Measurements from ENCODE around the gene TSPAN11. TPM values are rescaled to one million over a fixed set of nuclear protein-coding genes. Genes with fewer than 3 reads are reported as not detected.
A peak's percentile ranks its signal among the peaks of the same experiment; 100 is the strongest.

Gene TSPAN11
- total RNA-seq, 1 donor from 2014 or later, result 31.0 TPM

DNA sequence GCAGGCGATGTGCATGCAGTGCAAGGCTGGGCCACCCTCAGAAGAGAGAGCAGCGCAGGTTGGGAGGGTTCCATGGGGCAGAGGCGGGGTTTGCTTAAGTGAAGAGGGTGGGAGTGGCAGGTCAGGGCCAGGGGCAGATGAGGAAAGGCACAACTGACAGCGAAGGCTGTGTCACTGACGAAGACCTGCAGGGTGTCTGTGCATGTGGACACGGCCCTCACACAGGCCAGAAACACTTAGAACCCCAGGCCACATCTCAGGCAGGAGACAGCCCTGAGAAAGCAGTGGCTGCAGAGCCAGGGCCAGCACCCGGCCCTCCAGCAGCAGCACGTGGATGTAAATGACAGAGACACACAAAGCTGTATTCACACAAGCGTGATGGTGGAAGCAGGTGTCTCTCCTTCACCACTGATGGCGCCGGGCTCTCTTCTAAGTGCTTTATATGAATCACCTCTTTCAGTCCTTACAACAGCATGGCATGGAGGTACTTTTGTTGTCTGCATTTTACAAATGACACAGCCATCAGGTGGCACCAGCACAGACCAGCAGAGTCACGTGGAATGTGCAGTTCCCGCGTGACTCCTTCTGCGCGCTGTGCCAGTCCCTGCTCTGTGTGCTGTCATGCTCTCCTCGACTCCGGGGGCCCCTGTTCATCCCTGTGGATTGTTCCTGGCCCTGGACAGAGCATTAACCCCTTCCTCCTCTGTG lies 54.6 kb downstream of the TSPAN11 start:
- peaks cover 7% of the 10 kb centered on the region for H3K9me3 Mint-ChIP-seq (ENCODE audit: unreplicated experiment)
- H3K4me3 Mint-ChIP-seq (ENCODE audit: unreplicated experiment), result peak overlapping the region; percentile 44
- peaks cover 29% of the 10 kb centered on the region for H3K4me1 Mint-ChIP-seq (ENCODE audit: low read depth, unreplicated experiment)
- TF ChIP-seq, protein P1, sequence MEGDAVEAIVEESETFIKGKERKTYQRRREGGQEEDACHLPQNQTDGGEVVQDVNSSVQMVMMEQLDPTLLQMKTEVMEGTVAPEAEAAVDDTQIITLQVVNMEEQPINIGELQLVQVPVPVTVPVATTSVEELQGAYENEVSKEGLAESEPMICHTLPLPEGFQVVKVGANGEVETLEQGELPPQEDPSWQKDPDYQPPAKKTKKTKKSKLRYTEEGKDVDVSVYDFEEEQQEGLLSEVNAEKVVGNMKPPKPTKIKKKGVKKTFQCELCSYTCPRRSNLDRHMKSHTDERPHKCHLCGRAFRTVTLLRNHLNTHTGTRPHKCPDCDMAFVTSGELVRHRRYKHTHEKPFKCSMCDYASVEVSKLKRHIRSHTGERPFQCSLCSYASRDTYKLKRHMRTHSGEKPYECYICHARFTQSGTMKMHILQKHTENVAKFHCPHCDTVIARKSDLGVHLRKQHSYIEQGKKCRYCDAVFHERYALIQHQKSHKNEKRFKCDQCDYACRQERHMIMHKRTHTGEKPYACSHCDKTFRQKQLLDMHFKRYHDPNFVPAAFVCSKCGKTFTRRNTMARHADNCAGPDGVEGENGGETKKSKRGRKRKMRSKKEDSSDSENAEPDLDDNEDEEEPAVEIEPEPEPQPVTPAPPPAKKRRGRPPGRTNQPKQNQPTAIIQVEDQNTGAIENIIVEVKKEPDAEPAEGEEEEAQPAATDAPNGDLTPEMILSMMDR (IDR thresholded peaks at IDR 0.05; ENCODE audit: partially characterized antibody, unreplicated experiment), result no peak
- peaks cover 9% of the 10 kb centered on the region for H3K27me3 Mint-ChIP-seq (ENCODE audit: unreplicated experiment)
- no peak for DNase-seq
- H3K27ac Mint-ChIP-seq (ENCODE audit: unreplicated experiment), result peak overlapping the region; percentile 35
- H3K36me3 Mint-ChIP-seq (ENCODE audit: unreplicated experiment), result peaks cover 7% of the 10 kb centered on the region

DNA sequence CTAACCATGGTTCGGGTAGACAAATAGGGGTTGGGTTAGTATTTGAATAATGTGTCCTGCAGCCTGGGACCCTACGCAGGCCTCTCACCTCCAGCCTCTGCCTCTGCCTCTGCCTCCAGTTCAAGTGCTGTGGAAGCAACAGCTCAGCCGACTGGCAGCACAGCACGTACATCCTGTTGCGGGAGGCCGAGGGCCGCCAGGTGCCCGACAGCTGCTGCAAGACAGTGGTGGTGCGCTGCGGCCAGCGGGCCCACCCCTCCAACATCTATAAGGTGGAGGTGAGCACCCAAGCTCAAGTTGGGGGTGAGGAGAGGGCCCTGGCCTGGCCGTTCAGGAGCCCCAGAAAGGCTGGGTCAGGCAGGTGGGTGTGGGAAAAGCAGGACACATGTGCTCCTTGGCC lies 55.9 kb downstream of the TSPAN11 start:
- Mint-ChIP-seq H3K27me3 (ENCODE audit: unreplicated experiment) (peaks cover 9% of the 10 kb centered on the region), H3K9me3 (ENCODE audit: unreplicated experiment) (peaks cover 7% of the 10 kb centered on the region), H3K4me1 (ENCODE audit: low read depth, unreplicated experiment) (peaks cover 26% of the 10 kb centered on the region), H3K4me3 (ENCODE audit: unreplicated experiment) (no peak overlapping the region), H3K27ac (ENCODE audit: unreplicated experiment) (no peak overlapping the region), H3K36me3 (ENCODE audit: unreplicated experiment) (peaks cover 7% of the 10 kb centered on the region)
- DNase-seq, result no peak
- TF ChIP-seq, protein P1 (IDR thresholded peaks at IDR 0.05; ENCODE audit: partially characterized antibody, unreplicated experiment), result no peak

DNA sequence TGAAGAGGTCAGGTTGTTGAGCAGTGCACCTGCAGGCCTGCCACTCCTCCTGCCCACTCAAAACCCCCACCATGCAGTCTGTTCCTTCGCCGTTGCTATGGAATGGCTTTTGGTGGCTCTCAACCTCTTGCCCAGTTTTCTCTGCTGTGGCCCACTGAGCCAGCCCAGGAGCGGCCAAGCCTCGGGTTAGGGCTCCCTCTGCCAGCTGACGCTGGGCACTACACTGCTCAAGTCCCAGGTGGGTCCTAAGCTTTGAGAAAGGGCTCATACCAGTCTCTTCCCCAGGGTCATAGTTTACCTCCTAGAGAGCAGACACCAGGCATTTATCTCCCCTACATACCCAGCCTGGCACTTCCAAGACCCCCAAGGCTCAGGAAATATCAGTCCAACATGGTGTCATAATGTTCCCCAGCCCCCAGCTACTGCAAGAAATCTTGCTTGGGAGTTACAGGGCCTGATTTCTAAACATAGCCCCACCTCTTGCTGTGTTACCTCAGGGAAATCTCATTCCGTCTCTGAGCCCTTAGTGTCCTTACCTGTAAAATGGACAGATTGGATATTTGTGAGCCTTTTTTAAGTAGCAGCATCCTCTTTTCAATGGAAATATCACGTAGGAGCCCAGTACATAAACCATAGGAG lies 59.4 kb downstream of the TSPAN11 start:
- H3K36me3 Mint-ChIP-seq (ENCODE audit: unreplicated experiment), result no peaks in the 10 kb centered on the region
- H3K4me1 Mint-ChIP-seq (ENCODE audit: low read depth, unreplicated experiment), result peaks cover 30% of the 10 kb centered on the region
- H3K4me3 Mint-ChIP-seq (ENCODE audit: unreplicated experiment), result no peak overlapping the region
- TF ChIP-seq, protein P1 (IDR thresholded peaks at IDR 0.05; ENCODE audit: partially characterized antibody, unreplicated experiment), result peak; percentile 42
- peak; percentile 74 for DNase-seq
- peaks cover 16% of the 10 kb centered on the region for H3K9me3 Mint-ChIP-seq (ENCODE audit: unreplicated experiment)
- peaks cover 21% of the 10 kb centered on the region for H3K27me3 Mint-ChIP-seq (ENCODE audit: unreplicated experiment)
- no peak overlapping the region for H3K27ac Mint-ChIP-seq (ENCODE audit: unreplicated experiment)

DNA sequence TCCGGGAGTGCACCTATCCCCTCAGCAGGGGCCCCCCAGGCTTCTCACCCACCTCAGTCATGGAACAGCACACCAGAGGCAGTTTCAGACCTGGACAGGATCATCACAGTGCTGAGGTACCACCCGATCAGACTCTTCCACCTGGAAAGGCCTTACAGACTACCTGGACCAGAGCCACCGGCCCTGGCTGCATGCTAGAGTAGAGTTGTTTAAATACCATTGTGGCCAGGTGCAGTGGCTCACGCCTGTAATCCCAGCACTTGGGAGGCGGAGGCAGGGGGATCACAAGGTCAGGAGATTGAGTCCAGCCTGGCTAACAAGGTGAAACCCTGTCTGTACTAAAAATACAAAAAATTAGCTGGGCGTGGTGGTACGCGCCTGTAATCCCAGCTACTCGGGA lies 61.5 kb downstream of the TSPAN11 start:
- TF ChIP-seq, protein P1 (IDR thresholded peaks at IDR 0.05; ENCODE audit: partially characterized antibody, unreplicated experiment), result no peak
- Mint-ChIP-seq H3K27me3 (ENCODE audit: unreplicated experiment) (peaks cover 22% of the 10 kb centered on the region), H3K9me3 (ENCODE audit: unreplicated experiment) (peaks cover 17% of the 10 kb centered on the region), H3K36me3 (ENCODE audit: unreplicated experiment) (no peaks in the 10 kb centered on the region), H3K4me3 (ENCODE audit: unreplicated experiment) (no peak overlapping the region), H3K4me1 (ENCODE audit: low read depth, unreplicated experiment) (peaks cover 33% of the 10 kb centered on the region), H3K27ac (ENCODE audit: unreplicated experiment) (no peak overlapping the region)
- DNase-seq, result no peak

Measured in glutamatergic neuron (in vitro differentiated cells).